HG03439 (cell line): ENCODE data around the gene USF3.

Experiments
- ATAC-seq: cut with Tn5 transposase; IDR thresholded peaks from one replicate; pipeline ENCODE4 v1.9.1; 2021; ENCODE audit warnings: mild to moderate bottlenecking, moderate library complexity; ENCODE audit not compliant: unreplicated experiment

USF3 gene

DNA sequence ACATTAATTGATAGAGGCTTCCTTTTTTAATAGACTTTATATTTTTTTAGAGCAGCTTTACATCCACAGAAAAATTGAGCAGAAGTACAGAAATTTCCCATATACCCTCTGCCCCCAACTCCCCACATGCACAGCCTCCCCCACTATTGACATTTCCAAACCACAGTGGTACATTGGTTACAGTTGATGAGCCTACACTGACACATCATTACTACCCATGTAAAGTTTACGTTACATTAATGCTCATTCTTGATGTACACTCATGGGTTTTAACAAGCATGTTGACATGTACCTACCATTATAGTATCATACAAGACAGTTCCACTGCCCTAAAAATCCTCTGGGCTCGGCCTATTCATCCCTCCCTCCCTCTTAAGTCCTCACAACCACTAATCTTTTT, 78.7 kb downstream of the USF3 start:
- ATAC-seq: no peak

DNA sequence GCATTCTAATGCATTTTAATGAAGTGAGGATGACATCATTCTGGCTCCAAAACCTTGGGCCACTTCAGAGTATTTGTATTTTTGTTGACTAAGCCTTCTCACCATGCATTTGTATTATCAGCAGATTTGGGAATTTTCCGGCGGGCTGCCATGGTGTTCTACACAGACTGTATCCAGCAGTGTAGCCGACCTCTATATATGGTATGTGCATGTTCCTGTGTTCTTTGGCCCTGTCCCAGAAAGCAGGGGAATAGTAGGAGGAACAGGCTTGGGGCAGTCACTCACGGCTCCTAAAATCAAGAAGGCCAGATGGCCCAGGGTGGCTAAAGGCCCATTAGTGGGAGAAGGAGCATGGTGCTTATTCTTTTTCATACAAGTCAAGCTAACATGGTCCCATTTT, 80.5 kb downstream of the USF3 start:
- ATAC-seq: no peak

DNA sequence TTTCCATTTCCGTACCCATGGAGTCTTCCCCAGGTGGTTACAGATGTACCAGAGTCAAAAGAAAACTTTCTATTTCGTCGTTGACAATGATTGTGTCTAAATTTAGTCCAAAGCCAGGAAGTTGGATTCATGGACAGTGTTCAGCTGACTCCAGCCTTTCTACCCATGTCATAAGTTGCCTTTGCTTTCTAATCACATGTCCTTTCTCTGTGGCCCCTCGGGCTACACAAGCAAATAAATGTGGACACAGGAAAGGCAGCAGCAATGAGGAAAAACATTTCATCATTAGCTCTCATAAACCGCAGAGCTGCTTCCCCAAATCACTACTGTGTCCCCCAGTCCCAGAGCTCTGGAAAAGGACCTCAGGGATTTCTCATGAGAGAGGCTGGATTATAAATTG, 82.0 kb downstream of the USF3 start:
- ATAC-seq: no peak

DNA sequence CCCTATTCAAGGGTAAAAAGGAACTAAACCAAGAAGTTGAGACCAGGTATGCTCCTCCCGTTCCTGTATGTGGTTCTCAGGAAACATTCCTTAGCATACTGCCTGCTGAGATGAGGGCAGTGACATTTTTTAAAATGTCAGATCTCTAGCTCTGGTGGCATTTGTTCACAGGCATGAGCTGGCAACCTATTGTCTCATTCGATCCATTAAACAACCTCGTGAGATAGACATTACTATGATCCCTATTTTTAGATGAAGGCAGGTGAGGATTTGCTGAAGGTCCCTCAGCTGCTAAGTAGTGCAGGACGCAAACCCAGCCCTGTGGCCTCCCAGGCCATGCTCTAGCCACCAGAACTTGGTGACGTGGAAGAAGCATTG, 89.2 kb downstream of the USF3 start:
- ATAC-seq: no peak

DNA sequence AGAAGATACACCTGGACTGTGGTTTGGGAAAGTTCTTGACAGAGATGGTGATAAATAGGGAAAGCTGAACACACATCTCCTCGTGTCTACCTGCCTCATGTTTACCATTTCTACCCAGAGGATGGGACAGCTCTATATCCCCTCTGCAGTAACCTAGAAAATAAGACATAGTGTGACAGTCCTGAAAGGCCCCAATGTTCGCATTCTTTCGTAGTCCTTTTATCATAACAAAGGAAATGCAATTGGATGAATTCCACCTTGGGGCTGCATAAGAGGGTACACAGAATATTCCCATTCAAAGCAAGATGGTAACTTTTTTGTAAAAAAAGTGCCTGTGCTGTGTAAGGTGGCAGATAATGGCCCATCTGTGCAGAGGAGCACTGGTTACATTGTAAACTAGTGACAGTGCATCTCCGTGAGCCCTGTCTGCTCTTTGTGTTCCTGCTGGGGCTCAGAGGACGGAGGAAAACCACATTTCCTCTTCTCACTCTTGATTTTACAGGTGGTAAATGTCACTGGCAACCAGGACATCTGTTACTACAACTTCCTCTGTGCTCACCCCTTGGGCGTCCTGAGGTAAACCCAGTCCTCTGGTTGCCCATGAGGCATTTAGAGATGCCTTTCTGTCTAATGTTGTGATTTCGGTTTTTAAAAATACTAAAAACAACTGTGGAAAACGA, 89.8 kb downstream of the USF3 start:
- peak; percentile 94 for ATAC-seq

DNA sequence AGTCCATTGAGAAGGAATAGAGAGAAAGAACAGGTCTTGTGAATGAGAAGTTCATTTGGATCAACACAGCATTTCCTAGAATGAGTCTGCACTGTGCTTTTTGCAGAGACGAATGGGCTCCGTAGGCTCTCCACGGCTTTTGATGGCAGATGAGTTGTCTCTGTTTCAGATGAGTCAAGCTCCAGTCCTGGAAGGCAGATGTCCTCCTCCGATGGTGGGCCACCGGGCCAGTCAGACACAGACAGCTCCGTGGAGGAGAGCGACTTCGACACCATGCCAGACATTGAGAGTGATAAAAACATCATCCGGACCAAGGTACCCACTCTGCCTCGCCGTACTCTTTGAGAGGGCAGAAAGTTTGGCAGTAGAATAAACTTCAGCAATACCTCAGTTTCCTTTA, 93.6 kb downstream of the USF3 start:
- ATAC-seq: no peak

DNA sequence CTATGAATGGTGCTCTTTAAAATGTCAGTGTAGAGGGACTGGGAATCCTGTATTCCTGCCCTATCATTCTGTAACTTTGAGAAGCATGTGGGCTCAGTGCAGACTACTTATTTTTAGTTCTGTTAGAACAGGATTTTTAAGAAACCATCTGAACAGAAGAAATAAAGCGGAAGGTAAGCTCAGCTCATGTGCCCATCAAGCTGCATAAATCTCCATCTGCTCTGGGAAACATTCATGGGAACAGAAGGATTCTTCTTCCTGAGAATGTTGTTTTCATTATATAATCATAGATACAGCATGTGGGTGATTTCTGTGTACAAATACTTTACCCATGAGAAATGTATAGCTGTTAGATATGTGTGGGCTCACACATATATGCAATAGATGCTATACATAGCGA, 94.2 kb downstream of the USF3 start:
- ATAC-seq: no peak

DNA sequence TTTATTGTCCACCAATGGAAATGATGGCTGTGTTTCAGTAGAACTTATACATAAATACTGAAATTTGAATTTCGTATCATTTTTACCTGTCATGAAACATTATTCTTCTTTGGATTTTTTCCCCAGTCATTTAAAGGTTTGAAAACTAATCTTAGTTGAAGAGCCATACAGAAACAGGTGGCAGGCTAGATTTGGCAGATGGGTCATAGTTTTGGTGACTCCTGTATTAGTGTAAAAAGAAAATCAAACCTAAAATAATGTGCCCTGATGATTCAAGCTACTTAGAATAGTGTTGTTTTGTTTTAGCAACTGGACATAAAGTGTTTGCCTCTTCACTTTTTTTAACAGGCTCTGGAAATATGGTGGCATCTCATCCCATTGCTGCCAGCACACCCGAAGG, 95.2 kb downstream of the USF3 start:
- ATAC-seq: no peak

DNA sequence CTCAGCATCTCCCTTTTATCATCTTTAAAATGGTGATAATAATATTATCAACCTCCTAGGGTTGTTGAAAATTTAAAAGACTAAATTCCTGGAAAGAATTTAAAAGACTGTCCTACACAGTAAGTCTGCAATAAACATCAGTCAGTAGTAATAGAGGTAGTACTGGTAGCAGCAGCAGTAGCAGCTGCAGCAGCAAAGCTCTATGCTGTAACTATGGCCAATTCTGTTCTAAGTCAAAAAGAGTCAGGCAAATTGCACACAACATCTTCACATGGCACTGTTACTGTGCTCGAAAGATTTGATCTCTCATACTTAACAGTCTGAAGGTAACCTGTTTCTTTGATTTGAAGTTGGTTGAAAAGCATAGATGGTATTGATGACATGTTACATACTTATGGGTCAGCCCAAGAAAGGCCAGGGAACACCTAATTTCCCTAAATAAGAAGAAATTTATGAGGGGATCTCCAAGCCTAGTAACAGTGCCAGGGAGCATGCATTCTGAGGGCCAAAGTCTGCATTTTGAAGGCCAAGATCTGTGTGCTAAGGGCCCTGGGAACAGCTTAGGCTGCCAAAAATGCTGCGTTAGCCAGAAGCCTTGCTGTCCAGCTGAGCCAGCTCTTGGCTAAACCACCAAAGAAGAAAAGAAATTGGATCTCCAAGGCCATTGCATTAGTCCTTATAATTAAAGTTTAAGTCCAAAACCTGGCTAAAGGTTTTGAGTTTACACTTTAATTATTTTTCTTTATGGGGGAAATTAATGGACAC, 95.8 kb downstream of the USF3 start:
- ATAC-seq: no peak
